IMR-90 (cell line): ENCODE measurements around the gene COG7.

Experiments used
- CHD1 ChIP-seq: IDR thresholded peaks from 2 replicates; pipeline ENCODE4 v1.6.1; 2012; ENCODE audit warnings: low read depth, low read length, improper control_type of control experiment
- CTCF ChIP-seq: conservative IDR thresholded peaks from 2 replicates; pipeline ENCODE4 v1.5.1; 2012; ENCODE audit warnings: mild to moderate bottlenecking, low read depth, low read length, improper control_type of control experiment
- MAFK ChIP-seq: IDR thresholded peaks from 2 replicates; pipeline ENCODE4 v1.6.1; 2012; ENCODE audit warnings: low read depth, low read length, improper control_type of control experiment
- NFE2L2 ChIP-seq: fragments of 150-350 bp; IDR thresholded peaks from 2 replicates; pipeline ENCODE4 v1.6.1; 2016; ENCODE audit warnings: low read depth, mild to moderate bottlenecking, low read length
- POLR2A ChIP-seq: IDR thresholded peaks from 2 replicates; pipeline ENCODE4 v1.6.1; 2012; ENCODE audit warnings: mild to moderate bottlenecking, low read depth, low read length
- SMC3 ChIP-seq: fragments of 150-350 bp; IDR thresholded peaks from 2 replicates; pipeline ENCODE4 v1.6.1; 2016; ENCODE audit warnings: low read depth, mild to moderate bottlenecking, antibody characterized with exemption, low read length, moderate library complexity
- USF2 ChIP-seq: fragments of 150-350 bp; IDR thresholded peaks from 2 replicates; pipeline ENCODE4 v1.6.1; 2017; ENCODE audit warnings: mild to moderate bottlenecking, antibody characterized with exemption, low read length, low read depth

- no peak for TF ChIP-seq CTCF
- no peak for TF ChIP-seq POLR2A
- no peak for TF ChIP-seq NFE2L2
- TF ChIP-seq USF2, result no peak
- TF ChIP-seq SMC3, result no peak
- TF ChIP-seq CHD1, result no peak
- no peak for TF ChIP-seq MAFK
Measured at GRCh38 chr16:23478566-23478965, 25.6 kb upstream of the COG7 start.
